Parathyroid adenoma (tissue), 2 donors: Measurements from ENCODE around the gene GJD3.

ENCODE experiments used
- H2AFZ ChIP-seq: fragments of 300-600 bp; sonication (generic); one replicate; pipeline ENCODE4 v1.7.0; 2017; ENCODE audit warnings: antibody characterized with exemption, mild to moderate bottlenecking
- H3K27ac ChIP-seq: fragments of 300-600 bp; sonication (generic); one replicate; pipeline ENCODE4 v1.7.0; 2017
- H3K27me3 ChIP-seq: fragments of 300-600 bp; sonication (generic); one replicate; pipeline ENCODE4 v1.7.0; 2017; ENCODE audit warnings: low read length; ENCODE audit not compliant: control insufficient read depth, insufficient read depth
- H3K36me3 ChIP-seq: fragments of 300-600 bp; sonication (generic); one replicate; pipeline ENCODE4 v1.7.0; 2017; ENCODE audit warnings: low read length; ENCODE audit not compliant: control insufficient read depth, insufficient read depth
- H3K4me1 ChIP-seq: fragments of 300-600 bp; sonication (generic); one replicate; pipeline ENCODE4 v1.7.0; 2017; ENCODE audit warnings: control low read depth
- H3K4me2 ChIP-seq: fragments of 300-600 bp; sonication (generic); one replicate; pipeline ENCODE4 v1.7.0; 2017; ENCODE audit warnings: low read length
- H3K4me3 ChIP-seq: fragments of 300-600 bp; sonication (generic); one replicate; pipeline ENCODE4 v1.7.0; 2017; ENCODE audit warnings: low read depth, low read length
- H3K79me2 ChIP-seq: fragments of 300-600 bp; sonication (generic); one replicate; pipeline ENCODE4 v1.7.0; 2017; ENCODE audit warnings: control low read depth
- H3K9ac ChIP-seq: fragments of 300-600 bp; sonication (generic); one replicate; pipeline ENCODE4 v1.7.0; 2017; ENCODE audit warnings: mild to moderate bottlenecking
- H3K9me3 ChIP-seq: fragments of 300-600 bp; sonication (generic); one replicate; pipeline ENCODE4 v1.7.0; 2017; ENCODE audit warnings: low read length; ENCODE audit not compliant: control insufficient read depth
- CTCF ChIP-seq: fragments of 300-600 bp; sonication (generic); IDR thresholded peaks from one replicate; pipeline ENCODE4 v1.7.0; 2017; ENCODE audit warnings: antibody characterized with exemption, mild to moderate bottlenecking
- donor health status: primary hyperparathyroidism.

GJD3 gene

DNA sequence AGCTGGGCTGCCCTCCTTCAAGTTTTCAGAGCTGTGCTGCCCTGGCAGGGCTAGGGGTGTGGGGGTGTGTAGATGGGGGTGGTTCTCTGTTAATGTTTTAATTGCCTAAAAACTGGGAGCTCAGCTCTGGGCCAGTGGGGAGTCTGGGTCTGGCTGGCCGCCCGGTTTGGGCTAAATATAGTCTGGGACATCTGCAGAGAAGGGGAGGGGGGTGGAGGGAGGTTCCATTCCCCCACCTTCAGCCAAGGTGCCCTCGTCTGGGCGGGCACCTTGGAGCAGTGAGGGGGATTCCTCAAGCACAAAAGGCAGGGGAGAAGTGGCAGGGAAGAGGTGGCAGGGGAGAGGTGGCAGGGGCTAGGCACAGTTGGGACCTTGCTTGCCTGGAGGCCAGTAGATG lies 42.6 kb downstream of the GJD3 start:
- H3K27ac ChIP-seq = peak overlapping the region; percentile 82

GRCh38 chr17:40321524-40321929 lies 43.0 kb downstream of the GJD3 start:
- H3K4me2 ChIP-seq = peak overlapping the region; percentile 90
- TF ChIP-seq CTCF = no peak
- H3K36me3 ChIP-seq = no peaks in the 10 kb centered on the region
- peak overlapping the region; percentile 66 for H3K4me3 ChIP-seq
- H3K79me2 ChIP-seq = peaks cover 51% of the 10 kb centered on the region
- peaks cover 39% of the 10 kb centered on the region for H3K4me1 ChIP-seq
- no peak overlapping the region for H2AFZ ChIP-seq
- H3K27me3 ChIP-seq = no peaks in the 10 kb centered on the region
- peak overlapping the region; percentile 82 for H3K27ac ChIP-seq
- H3K9ac ChIP-seq = no peak overlapping the region
- no peaks in the 10 kb centered on the region for H3K9me3 ChIP-seq

More for the DNA sequence above, 42.6 kb downstream of the GJD3 start:
- Histone ChIP-seq H3K9ac (peak overlapping the region; percentile 11), H3K4me1 (peaks cover 40% of the 10 kb centered on the region), H2AFZ (peak overlapping the region; percentile 82), H3K79me2 (peaks cover 51% of the 10 kb centered on the region), H3K36me3 (no peaks in the 10 kb centered on the region), H3K27me3 (no peaks in the 10 kb centered on the region), H3K4me3 (peak overlapping the region; percentile 66), H3K9me3 (no peaks in the 10 kb centered on the region), H3K4me2 (peak overlapping the region; percentile 90)
- no peak for TF ChIP-seq CTCF

GRCh38 chr17:40320756-40321523 lies 43.6 kb downstream of the GJD3 start:
- Histone ChIP-seq H3K9ac (no peak overlapping the region), H3K4me3 (no peak overlapping the region), H3K9me3 (no peaks in the 10 kb centered on the region), H3K79me2 (peaks cover 46% of the 10 kb centered on the region), H3K36me3 (no peaks in the 10 kb centered on the region), H3K4me2 (no peak overlapping the region), H3K27ac (peak overlapping the region; percentile 82), H3K27me3 (no peaks in the 10 kb centered on the region), H3K4me1 (peaks cover 39% of the 10 kb centered on the region), H2AFZ (no peak overlapping the region)
- TF ChIP-seq CTCF = no peak

DNA sequence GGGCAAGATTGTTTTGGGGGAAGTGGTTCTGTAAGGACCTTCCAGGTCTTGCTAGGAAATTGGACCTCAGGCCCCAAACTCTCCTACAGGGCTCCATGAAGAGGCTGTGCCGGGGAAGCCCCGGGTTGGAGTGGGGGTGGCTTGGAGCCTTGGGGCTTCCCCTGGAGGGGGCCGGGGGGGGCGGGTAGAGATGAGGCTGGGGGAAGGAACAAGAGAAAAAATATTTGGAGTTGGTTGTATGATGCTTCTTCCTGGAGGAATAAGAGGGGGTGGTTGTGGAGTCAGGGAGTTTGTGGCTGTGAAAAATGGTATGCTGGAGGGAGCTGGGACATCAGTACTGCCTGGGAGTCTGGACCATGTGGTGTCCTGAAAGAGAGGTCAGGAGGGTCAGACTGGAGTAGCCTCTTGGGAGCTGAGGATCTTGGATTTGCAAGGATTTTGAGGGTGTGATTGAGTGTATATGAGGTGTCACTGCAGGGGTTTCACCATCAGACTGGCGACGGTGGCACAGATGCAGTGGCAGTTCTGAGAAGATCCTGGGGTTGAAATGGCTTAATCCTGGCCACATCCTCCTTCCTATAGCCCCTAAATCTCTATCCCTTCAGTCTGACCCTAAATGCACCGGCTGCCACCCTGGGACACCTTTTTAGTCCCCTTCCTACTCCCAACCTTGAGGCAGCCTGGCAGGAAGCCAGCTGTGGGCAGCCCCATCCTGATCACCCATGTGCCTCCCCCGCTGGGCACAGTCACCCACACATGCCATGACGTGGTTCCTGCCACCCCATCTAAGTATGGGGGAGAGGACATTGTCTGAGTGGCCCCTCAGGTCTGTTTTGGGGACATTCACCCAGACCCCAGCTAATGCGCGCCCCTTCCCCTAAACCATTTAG lies 44.6 kb downstream of the GJD3 start:
- H2AFZ ChIP-seq = no peak overlapping the region
- no peaks in the 10 kb centered on the region for H3K36me3 ChIP-seq
- H3K9me3 ChIP-seq = no peaks in the 10 kb centered on the region
- H3K4me2 ChIP-seq = peak overlapping the region; percentile 45
- H3K79me2 ChIP-seq = peaks cover 43% of the 10 kb centered on the region
- no peak overlapping the region for H3K9ac ChIP-seq
- H3K4me3 ChIP-seq = no peak overlapping the region
- H3K4me1 ChIP-seq = peaks cover 40% of the 10 kb centered on the region
- H3K27me3 ChIP-seq = no peaks in the 10 kb centered on the region
- peak overlapping the region; percentile 82 for H3K27ac ChIP-seq
- no peak for TF ChIP-seq CTCF
